Stimulated activated naive CD4-positive, alpha-beta T cell (primary cell): ENCODE measurements around the gene GRM6.

ENCODE experiments used
- DNase-seq, 6 experiments: peaks; one replicate each; lab custom pipeline; 2025; lab: John Stamatoyannopoulos, UW

The GRM6 gene

GRCh38 chr5:178994580-178995340, at the start of gene GRM6:
Gene GRM6 (minus strand): TSS chr5:178995320. CDS start chr5:178994944, 376 bp downstream.
- DNase-seq = no peak

DNA sequence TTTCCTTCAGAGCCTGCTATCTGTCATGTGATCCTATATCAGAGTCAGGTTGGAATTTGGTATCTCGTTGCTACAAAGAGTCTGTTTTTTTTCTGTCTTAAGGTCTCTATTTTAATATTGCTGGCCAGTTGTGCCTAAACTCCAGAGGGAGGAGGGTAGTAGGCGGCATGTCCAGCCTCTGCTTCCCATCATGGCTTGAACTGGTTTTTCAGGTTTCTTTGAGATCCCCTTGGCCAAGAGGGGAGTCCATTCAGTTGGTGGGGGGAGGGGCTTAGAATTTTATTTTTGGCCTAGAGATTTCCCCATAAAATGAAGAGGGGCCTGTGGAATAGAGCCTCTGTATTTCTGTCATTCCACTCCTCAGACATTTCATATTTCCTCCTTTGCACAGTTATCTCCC, 49.6 kb upstream of the GRM6 start:
- no peak for DNase-seq

- DNase-seq = peak in 1 of 6 experiments; percentile 7
These were observed 38.0 kb upstream of the GRM6 start for GRCh38 chr5:179033004-179033580.

- DNase-seq = peak; percentile 91 to 95 (median 92)
These were observed 28.5 kb upstream of the GRM6 start, which contains the start of gene ZNF879 for GRCh38 chr5:179023528-179024189. Gene ZNF879 (plus strand): TSS chr5:179023804. CDS start chr5:179025005, 1,201 bp downstream.

- no peak for DNase-seq
These were observed 13.5 kb upstream of the GRM6 start for GRCh38 chr5:179008667-179009066.

- DNase-seq = no peak
These were observed 11.4 kb upstream of the GRM6 start for GRCh38 chr5:179006564-179006963.

DNA sequence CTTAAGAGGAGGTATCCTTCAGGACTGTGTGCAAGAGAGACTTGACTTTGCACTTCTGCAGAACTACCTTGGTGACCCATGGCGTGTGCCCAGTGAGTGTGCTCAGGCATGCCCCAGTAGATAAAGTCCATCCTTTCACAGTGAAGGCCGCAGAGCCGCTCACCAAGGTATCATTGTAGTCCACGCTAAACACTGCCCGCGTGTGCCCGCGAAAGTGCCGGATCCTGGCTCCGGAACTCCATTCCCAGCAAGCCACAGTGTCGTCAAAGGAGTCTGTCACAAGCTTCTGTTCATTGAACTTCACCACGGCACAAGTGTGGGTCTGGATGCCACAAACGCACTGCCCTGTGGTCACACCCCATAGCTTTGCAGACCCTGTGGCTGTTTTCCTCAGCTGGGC, 3.3 kb upstream of the GRM6 start:
- no peak for DNase-seq

- no peak for DNase-seq
These were observed 2.1 kb upstream of the GRM6 start for GRCh38 chr5:178997191-178997590.

GRCh38 chr5:178996156-178996555, 1.0 kb upstream of the GRM6 start:
- DNase-seq = no peak

- DNase-seq = no peak
These were observed 196 bp upstream of the GRM6 start for GRCh38 chr5:178995341-178995690.

GRCh38 chr5:178993955-178994579, 1.1 kb downstream of the GRM6 start:
- DNase-seq = no peak

DNA sequence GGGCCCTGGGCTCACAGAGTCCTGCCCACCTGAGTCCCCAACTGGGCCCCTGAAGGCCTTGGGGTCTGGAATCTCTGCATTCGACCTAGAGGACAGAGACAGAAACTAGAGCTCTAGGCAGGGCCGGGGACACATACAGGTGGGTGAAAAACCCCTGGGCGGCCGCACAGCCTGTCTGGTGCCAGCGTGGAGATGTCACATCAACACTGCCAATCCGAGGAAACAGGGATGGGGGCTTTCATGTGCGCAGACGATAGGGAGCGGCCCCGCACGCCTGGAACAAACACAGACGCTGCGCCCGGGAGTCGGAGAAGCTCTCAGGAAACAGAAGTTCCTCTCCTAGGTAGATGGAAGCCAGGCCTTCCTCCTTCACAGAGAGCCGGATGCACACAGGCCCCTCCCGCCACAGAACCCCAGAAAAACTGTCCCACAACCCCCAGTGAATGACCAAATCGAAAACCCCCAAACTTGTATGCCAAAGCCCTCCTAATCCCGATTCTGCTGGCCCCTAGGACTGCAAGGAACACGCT, 1.8 kb downstream of the GRM6 start:
- DNase-seq = no peak

- no peak for DNase-seq
These were observed 2.7 kb downstream of the GRM6 start for GRCh38 chr5:178992291-178992895.

DNA sequence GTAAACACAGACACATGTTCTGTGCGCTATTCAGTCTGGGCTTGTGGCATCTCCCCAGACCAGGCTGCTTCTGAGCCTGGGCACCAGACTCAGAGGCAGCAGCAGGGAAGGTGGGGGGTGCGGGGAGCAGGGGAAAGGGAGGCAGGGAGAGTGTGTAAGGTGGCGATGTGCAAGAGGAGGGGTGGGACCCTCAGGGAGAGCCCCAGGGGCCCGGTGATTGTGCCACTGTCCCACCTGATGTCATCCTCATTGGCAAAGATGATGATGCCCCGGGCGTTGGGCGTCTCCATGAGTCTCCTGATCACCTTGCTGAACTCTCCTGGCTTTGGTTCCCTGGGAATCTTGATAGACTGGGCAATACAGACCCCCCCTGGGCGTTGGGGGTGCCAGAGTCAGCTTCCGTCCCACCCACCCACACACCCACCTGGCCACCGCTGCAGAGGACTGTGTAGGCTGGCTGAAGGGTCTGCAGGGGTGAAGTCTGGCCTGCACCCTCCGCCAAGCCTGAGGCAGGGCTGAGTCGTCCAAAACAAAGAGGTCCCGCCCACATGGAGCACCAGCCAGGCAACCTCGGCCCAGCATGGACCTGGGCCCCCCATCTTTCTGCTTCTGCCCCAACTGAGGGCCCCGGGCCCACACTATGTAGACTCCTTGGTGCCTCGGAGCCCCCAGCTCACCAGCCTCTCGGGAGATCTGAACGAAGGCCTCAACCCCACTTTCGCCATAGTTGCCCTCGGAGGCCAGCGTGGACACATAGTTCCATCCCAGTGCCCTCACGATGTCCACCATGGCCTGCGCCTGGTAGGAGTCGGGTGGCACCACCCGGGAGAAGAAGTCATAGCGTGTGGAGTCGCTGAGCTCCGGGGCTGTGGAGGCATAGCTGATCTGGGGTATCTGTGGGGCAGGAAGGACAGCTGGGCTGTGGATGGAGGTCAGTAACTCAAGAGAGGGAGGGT, 3.7 kb downstream of the GRM6 start:
- no peak for DNase-seq

DNA sequence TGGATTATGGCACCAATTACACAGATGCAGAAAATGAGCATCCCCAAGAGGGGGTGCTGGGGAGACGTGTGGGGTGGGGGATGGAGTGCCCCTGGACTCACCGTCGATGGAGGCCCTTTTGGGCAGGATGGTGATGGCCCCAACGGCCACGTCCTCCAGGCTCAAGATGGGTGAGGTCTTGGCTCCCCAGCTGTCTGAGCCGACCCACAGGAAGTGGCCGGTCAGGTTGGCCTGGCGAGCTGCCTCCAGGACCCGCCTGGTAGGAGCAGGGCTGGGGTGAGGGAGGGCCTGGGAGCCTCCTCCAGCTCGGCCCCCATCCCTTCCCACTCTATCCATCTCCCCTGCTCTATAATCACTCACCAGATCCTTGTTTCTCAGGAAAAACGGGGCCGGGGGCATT, 4.6 kb downstream of the GRM6 start:
- DNase-seq = no peak

DNA sequence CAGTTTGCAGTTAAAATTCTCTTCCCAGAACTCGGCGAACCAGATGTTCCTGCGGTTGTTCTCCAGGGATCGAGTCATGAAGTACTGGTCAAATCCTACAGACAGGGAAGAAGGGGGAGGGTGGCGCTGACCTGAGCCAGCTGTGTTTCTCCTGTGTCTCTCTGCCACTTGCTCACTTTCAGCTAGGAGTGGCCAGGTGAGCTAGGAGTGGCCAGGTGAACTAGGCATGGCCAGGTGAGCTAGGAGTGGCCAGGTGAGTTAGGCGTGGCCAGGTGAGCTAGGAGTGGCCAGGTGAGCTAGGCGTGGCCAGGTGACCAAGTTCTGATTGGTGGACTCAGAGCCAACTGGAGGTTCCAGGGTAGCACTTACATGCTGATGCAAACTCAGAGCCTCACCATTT, 5.8 kb downstream of the GRM6 start:
- DNase-seq = no peak

GRCh38 chr5:178988436-178989220, 6.5 kb downstream of the GRM6 start:
- DNase-seq = no peak

GRCh38 chr5:178986326-178986960, 8.7 kb downstream of the GRM6 start:
- DNase-seq = no peak
